Muscle of arm (tissue), 12 donors: ENCODE data around the gene AGK. TPM values are rescaled to one million over a fixed set of nuclear protein-coding genes. Genes with fewer than 3 reads are reported as not detected.
"Not testable (repeated sequence)": the region's sequence is repeated elsewhere in the genome, so short reads cannot be mapped to it uniquely, and the experiment has no call there.

Experiments used
- DNase-seq: peaks from one replicate; pipeline ENCODE4 v3.0.0-alpha.2; 2013
- polyA plus RNA-seq, 12 donors: library from polyadenylated mRNA; unstranded; fragments of 120-200 nt; gene quantifications; one replicate each; pipeline ENCODE4 v1.2.1, GENCODE V29; 2013; ENCODE audit not compliant: insufficient read length in 12 of 12

The AGK gene
- polyA plus RNA-seq, 12 donors, result 14.9 to 32.5 (median 20.4) TPM; not detected in 1

GRCh38 chr7:141550386-141551093 lies 670 bp upstream of the AGK start:
- DNase-seq, result no peak

- no peak for DNase-seq
Measured at GRCh38 chr7:141551782-141552181, 572 bp downstream of the AGK start.

GRCh38 chr7:141557360-141557759 lies 6.2 kb downstream of the AGK start:
- DNase-seq, result no peak

- not testable (repeated sequence) for DNase-seq
Measured at GRCh38 chr7:141557831-141558531, 6.8 kb downstream of the AGK start.

- no peak for DNase-seq
Measured at GRCh38 chr7:141558544-141559183, 7.5 kb downstream of the AGK start.

GRCh38 chr7:141559961-141560360 lies 8.8 kb downstream of the AGK start:
- no peak for DNase-seq

GRCh38 chr7:141562036-141562435 lies 10.8 kb downstream of the AGK start:
- no peak for DNase-seq

- DNase-seq, result no peak
Measured at GRCh38 chr7:141562543-141562942, 11.3 kb downstream of the AGK start.

- DNase-seq, result no peak
Measured at GRCh38 chr7:141562972-141563371, 11.8 kb downstream of the AGK start.

- DNase-seq, result no peak
Measured at GRCh38 chr7:141563956-141564623, 12.9 kb downstream of the AGK start.

GRCh38 chr7:141567432-141567831 lies 16.2 kb downstream of the AGK start:
- DNase-seq, result no peak

GRCh38 chr7:141568227-141568626 lies 17.0 kb downstream of the AGK start:
- DNase-seq, result no peak

- no peak for DNase-seq
Measured at GRCh38 chr7:141571059-141571458, 19.8 kb downstream of the AGK start.

GRCh38 chr7:141572175-141572574 lies 21.0 kb downstream of the AGK start:
- DNase-seq, result no peak

GRCh38 chr7:141573511-141573910 lies 22.3 kb downstream of the AGK start:
- DNase-seq, result no peak

GRCh38 chr7:141575164-141575563 lies 24.0 kb downstream of the AGK start:
- no peak for DNase-seq

GRCh38 chr7:141575654-141576448 lies 24.6 kb downstream of the AGK start:
- no peak for DNase-seq

- DNase-seq, result no peak
Measured at GRCh38 chr7:141577043-141577839, 26.0 kb downstream of the AGK start.

GRCh38 chr7:141579953-141580352 lies 28.7 kb downstream of the AGK start:
- not testable (repeated sequence) for DNase-seq

GRCh38 chr7:141582063-141582462 lies 30.9 kb downstream of the AGK start:
- DNase-seq, result not testable (repeated sequence)

- no peak for DNase-seq
Measured at GRCh38 chr7:141584935-141585334, 33.7 kb downstream of the AGK start.
